Endothelial cell (in vitro differentiated cells): ENCODE measurements around the gene RPS6KB2. TPM values are rescaled to one million over a fixed set of nuclear protein-coding genes. Genes with fewer than 3 reads are reported as not detected.

Source experiments
- DNase-seq: peaks from one replicate; pipeline ENCODE4 v3.0.0; 2021; ENCODE audit warnings: low spot score
- H3K27ac Mint-ChIP-seq: one replicate; pipeline ENCODE4 v1.8.0; 2021; ENCODE audit warnings: mixed read lengths, inconsistent platforms; ENCODE audit not compliant: unreplicated experiment
- H3K27me3 Mint-ChIP-seq: one replicate; pipeline ENCODE4 v1.8.0; 2021; ENCODE audit warnings: mild to moderate bottlenecking, moderate library complexity, mixed read lengths, inconsistent platforms; ENCODE audit not compliant: unreplicated experiment
- H3K36me3 Mint-ChIP-seq: one replicate; pipeline ENCODE4 v1.8.0; 2021; ENCODE audit warnings: mild to moderate bottlenecking, low read depth, mixed read lengths, inconsistent platforms; ENCODE audit not compliant: unreplicated experiment
- H3K4me1 Mint-ChIP-seq: one replicate; pipeline ENCODE4 v1.8.0; 2021; ENCODE audit warnings: mild to moderate bottlenecking, mixed read lengths, inconsistent platforms; ENCODE audit not compliant: unreplicated experiment
- H3K4me3 Mint-ChIP-seq: one replicate; pipeline ENCODE4 v1.8.0; 2021; ENCODE audit warnings: mild to moderate bottlenecking, mixed read lengths, inconsistent platforms; ENCODE audit not compliant: unreplicated experiment
- H3K9me3 Mint-ChIP-seq: one replicate; pipeline ENCODE4 v1.8.0; 2021; ENCODE audit warnings: mixed read lengths, inconsistent platforms; ENCODE audit not compliant: unreplicated experiment
- total RNA-seq: library from RNA; stranded (reverse); fragmentation: NEBNext Ultra II Directional; extraction: Animal tissue kit (Norgen Biotek cat#: 25700); gene quantifications from one replicate; pipeline ENCODE4 v1.2.1, GENCODE V29; 2021; ENCODE audit not compliant: unreplicated experiment
- TF ChIP-seq, protein P1 (sequence below): fragments of 200-600 bp; sonication (generic); IDR thresholded peaks from one replicate; pipeline ENCODE4 v1.5.0; 2021; ENCODE audit warnings: antibody characterized with exemption; ENCODE audit not compliant: unreplicated experiment

Gene RPS6KB2
- total RNA-seq, 1 donor from 2014 or later, result 44.2 TPM

- H3K9me3 Mint-ChIP-seq, result no peaks in the 10 kb centered on the region
- H3K27me3 Mint-ChIP-seq, result peaks cover 17% of the 10 kb centered on the region
- no peak overlapping the region for H3K27ac Mint-ChIP-seq
- H3K36me3 Mint-ChIP-seq, result no peaks in the 10 kb centered on the region
- peaks cover 3% of the 10 kb centered on the region for H3K4me1 Mint-ChIP-seq
- no peak for DNase-seq
- H3K4me3 Mint-ChIP-seq, result no peak overlapping the region
- TF ChIP-seq, protein P1, sequence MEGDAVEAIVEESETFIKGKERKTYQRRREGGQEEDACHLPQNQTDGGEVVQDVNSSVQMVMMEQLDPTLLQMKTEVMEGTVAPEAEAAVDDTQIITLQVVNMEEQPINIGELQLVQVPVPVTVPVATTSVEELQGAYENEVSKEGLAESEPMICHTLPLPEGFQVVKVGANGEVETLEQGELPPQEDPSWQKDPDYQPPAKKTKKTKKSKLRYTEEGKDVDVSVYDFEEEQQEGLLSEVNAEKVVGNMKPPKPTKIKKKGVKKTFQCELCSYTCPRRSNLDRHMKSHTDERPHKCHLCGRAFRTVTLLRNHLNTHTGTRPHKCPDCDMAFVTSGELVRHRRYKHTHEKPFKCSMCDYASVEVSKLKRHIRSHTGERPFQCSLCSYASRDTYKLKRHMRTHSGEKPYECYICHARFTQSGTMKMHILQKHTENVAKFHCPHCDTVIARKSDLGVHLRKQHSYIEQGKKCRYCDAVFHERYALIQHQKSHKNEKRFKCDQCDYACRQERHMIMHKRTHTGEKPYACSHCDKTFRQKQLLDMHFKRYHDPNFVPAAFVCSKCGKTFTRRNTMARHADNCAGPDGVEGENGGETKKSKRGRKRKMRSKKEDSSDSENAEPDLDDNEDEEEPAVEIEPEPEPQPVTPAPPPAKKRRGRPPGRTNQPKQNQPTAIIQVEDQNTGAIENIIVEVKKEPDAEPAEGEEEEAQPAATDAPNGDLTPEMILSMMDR, result no peak
Observed at GRCh38 chr11:67419325-67420049, 8.8 kb upstream of the RPS6KB2 start.

DNA sequence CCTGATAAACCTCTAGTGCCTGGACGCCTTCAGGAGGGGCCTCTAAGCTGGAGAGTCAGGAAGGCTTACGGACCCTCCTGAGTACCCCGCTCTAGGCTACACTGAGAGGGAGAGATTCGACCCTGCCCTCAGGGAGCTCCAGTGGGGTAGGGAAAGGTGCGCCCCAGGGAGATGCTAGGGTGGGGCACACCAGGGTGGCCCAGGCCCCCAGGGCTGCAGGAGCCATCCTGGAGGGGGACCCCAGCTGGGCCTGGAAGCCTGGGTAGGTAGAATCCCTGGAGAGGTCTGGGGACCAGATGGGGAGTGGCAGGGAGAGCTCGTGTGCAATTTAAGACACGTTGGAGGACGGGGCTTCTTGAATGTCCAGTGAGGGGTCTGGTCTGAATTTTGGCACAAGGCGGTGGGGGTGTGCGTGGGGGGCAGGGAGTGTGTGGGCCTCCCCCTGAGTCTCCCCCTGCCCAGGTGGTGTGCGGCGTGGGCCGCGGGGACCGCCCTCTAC lies 8.1 kb upstream of the RPS6KB2 start:
- Mint-ChIP-seq H3K4me1 (peaks cover 3% of the 10 kb centered on the region), H3K27ac (no peak overlapping the region), H3K27me3 (peaks cover 18% of the 10 kb centered on the region), H3K36me3 (no peaks in the 10 kb centered on the region), H3K4me3 (no peak overlapping the region), H3K9me3 (no peaks in the 10 kb centered on the region)
- DNase-seq, result no peak
- TF ChIP-seq, protein P1, result no peak

DNA sequence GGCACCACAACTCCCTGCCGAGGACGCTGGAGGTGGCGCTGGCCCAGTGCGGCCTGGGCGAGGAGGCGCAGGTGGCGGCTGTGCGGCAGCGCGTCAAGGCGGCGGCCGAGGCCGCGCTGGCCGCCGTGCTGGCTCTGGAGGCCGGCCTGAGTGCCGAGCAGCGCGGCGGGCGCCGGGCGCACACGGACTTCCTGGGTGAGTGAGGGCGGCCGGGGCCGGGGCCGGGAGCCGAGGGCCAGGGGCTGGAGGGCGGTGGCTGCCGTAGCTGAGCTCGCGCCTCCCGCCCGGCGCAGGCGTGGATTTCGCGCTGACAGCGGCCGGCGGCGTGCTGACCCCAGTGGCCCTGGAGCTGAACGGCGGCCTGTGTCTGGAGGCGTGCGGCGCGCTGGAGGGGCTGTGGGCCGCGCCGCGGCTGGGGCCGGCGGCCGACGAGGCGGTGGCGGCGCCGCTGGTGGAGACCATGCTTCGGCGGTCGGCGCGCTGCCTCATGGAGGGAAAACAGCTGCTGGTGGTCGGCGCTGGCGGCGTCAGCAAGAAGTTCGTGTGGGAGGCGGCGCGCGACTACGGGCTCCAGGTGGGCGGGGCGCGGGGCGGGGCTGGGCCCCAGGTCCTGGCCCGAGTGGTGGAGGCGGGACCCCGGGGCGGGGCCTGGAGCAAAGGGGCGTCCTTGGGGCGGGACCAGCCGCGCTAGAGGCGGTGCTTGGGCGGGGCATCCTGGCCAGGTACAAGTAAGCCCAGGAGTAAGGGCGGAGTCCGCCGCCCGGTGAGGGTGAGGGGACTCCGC lies 7.5 kb upstream of the RPS6KB2 start:
- no peak overlapping the region for H3K4me3 Mint-ChIP-seq

GRCh38 chr11:67421430-67422031 lies 6.8 kb upstream of the RPS6KB2 start:
- no peak overlapping the region for H3K4me3 Mint-ChIP-seq
- no peaks in the 10 kb centered on the region for H3K9me3 Mint-ChIP-seq
- H3K36me3 Mint-ChIP-seq, result no peaks in the 10 kb centered on the region
- TF ChIP-seq, protein P1, result no peak
- DNase-seq, result no peak
- H3K27ac Mint-ChIP-seq, result no peak overlapping the region
- peaks cover 14% of the 10 kb centered on the region for H3K27me3 Mint-ChIP-seq
- H3K4me1 Mint-ChIP-seq, result peaks cover 3% of the 10 kb centered on the region

More for the DNA sequence above, 7.5 kb upstream of the RPS6KB2 start:
- no peaks in the 10 kb centered on the region for H3K36me3 Mint-ChIP-seq
- H3K9me3 Mint-ChIP-seq, result no peaks in the 10 kb centered on the region
- H3K27me3 Mint-ChIP-seq, result peaks cover 18% of the 10 kb centered on the region
- peaks cover 3% of the 10 kb centered on the region for H3K4me1 Mint-ChIP-seq
- TF ChIP-seq, protein P1, result no peak
- peak; percentile 98 for DNase-seq
- no peak overlapping the region for H3K27ac Mint-ChIP-seq
